ENCODE measurements around the gene BBS7.

Gene BBS7

GRCh38 chr4:121794505-121795188, 75.6 kb downstream of the BBS7 start:
- no peaks in the 10 kb centered on the region for H3K36me3 ChIP-seq (ENCODE audit: insufficient read depth, low read length)
- TF ChIP-seq CTCF (conservative IDR thresholded peaks at IDR 0.05; ENCODE audit: low read length) (no peak), EZH2phosphoT487 (IDR thresholded peaks at IDR 0.05; ENCODE audit: borderline replicate concordance) (no peak)
- H3K9ac ChIP-seq (ENCODE audit: low read depth, low read length, poor library complexity, severe bottlenecking) = no peak overlapping the region
- H3K9me2 ChIP-seq (replicated peaks; ENCODE audit: low read depth, low read length) = no peaks in the 10 kb centered on the region
- H3K4me1 ChIP-seq (ENCODE audit: insufficient read depth, low read length, poor library complexity, severe bottlenecking) = no peaks in the 10 kb centered on the region
- H3K4me2 ChIP-seq (ENCODE audit: low read depth, low read length, poor library complexity, severe bottlenecking) = no peak overlapping the region
- no peaks in the 10 kb centered on the region for H4K20me1 ChIP-seq (ENCODE audit: insufficient read depth, low read length, poor library complexity, severe bottlenecking)
- H3K79me2 ChIP-seq (ENCODE audit: insufficient read depth, low read length) = no peaks in the 10 kb centered on the region
- H2AFZ ChIP-seq (ENCODE audit: low read length) = no peak overlapping the region
- H3K27me3 ChIP-seq (ENCODE audit: insufficient read depth, low read length, poor library complexity, severe bottlenecking) = peaks cover 11% of the 10 kb centered on the region
- no peak overlapping the region for H3K4me3 ChIP-seq (ENCODE audit: low read length, poor library complexity, severe bottlenecking)
- H3K9me3 ChIP-seq (ENCODE audit: insufficient read depth, low read depth, low read length) = no peaks in the 10 kb centered on the region
- no peaks in the 10 kb centered on the region for H3F3A ChIP-seq (ENCODE audit: low read depth)

GRCh38 chr4:121792966-121793365, 77.3 kb downstream of the BBS7 start:
- Histone ChIP-seq H3K9me3 (ENCODE audit: insufficient read depth, low read depth, low read length) (no peaks in the 10 kb centered on the region), H3K4me2 (ENCODE audit: low read depth, low read length, poor library complexity, severe bottlenecking) (no peak overlapping the region), H3K4me3 (ENCODE audit: low read length, poor library complexity, severe bottlenecking) (no peak overlapping the region), H3K79me2 (ENCODE audit: insufficient read depth, low read length) (no peaks in the 10 kb centered on the region), H2AFZ (ENCODE audit: low read length) (no peak overlapping the region), H3F3A (ENCODE audit: low read depth) (no peaks in the 10 kb centered on the region), H3K9me2 (replicated peaks; ENCODE audit: low read depth, low read length) (no peaks in the 10 kb centered on the region), H3K9ac (ENCODE audit: low read depth, low read length, poor library complexity, severe bottlenecking) (no peak overlapping the region), H3K4me1 (ENCODE audit: insufficient read depth, low read length, poor library complexity, severe bottlenecking) (no peaks in the 10 kb centered on the region), H4K20me1 (ENCODE audit: insufficient read depth, low read length, poor library complexity, severe bottlenecking) (no peaks in the 10 kb centered on the region), H3K27me3 (ENCODE audit: insufficient read depth, low read length, poor library complexity, severe bottlenecking) (peaks cover 11% of the 10 kb centered on the region), H3K36me3 (ENCODE audit: insufficient read depth, low read length) (no peaks in the 10 kb centered on the region)
- TF ChIP-seq EZH2phosphoT487 (IDR thresholded peaks at IDR 0.05; ENCODE audit: borderline replicate concordance) (no peak), CTCF (conservative IDR thresholded peaks at IDR 0.05; ENCODE audit: low read length) (no peak)

DNA sequence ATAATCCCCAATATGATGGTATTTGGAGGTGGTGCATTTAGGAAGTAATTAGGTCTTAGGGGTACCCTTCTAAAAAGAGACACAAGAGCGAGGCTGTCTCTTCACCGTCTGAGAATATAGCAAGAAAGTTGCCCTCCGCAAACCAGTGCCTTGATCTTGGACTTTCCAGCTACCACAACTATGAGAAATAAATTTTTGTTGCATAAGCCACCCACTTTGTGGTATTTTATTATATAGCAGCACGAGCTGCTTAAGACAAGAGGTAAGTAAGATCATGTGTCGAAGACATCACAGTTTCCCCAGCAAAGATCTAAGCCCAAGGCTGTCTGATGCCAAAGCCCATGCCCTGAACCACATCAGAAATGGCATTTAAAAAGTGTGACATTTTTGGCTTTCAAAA, 78.8 kb downstream of the BBS7 start:
- no peaks in the 10 kb centered on the region for H3K36me3 ChIP-seq (ENCODE audit: insufficient read depth, low read length)
- H3K4me1 ChIP-seq (ENCODE audit: insufficient read depth, low read length, poor library complexity, severe bottlenecking) = no peaks in the 10 kb centered on the region
- H3K9ac ChIP-seq (ENCODE audit: low read depth, low read length, poor library complexity, severe bottlenecking) = no peak overlapping the region
- no peaks in the 10 kb centered on the region for H3K9me3 ChIP-seq (ENCODE audit: insufficient read depth, low read depth, low read length)
- H3K79me2 ChIP-seq (ENCODE audit: insufficient read depth, low read length) = no peaks in the 10 kb centered on the region
- no peak overlapping the region for H3K4me3 ChIP-seq (ENCODE audit: low read length, poor library complexity, severe bottlenecking)
- no peaks in the 10 kb centered on the region for H3F3A ChIP-seq (ENCODE audit: low read depth)
- no peaks in the 10 kb centered on the region for H4K20me1 ChIP-seq (ENCODE audit: insufficient read depth, low read length, poor library complexity, severe bottlenecking)
- H3K9me2 ChIP-seq (replicated peaks; ENCODE audit: low read depth, low read length) = no peaks in the 10 kb centered on the region
- no peak overlapping the region for H3K4me2 ChIP-seq (ENCODE audit: low read depth, low read length, poor library complexity, severe bottlenecking)
- H3K27me3 ChIP-seq (ENCODE audit: insufficient read depth, low read length, poor library complexity, severe bottlenecking) = peaks cover 9% of the 10 kb centered on the region
- no peak overlapping the region for H2AFZ ChIP-seq (ENCODE audit: low read length)
- TF ChIP-seq CTCF (conservative IDR thresholded peaks at IDR 0.05; ENCODE audit: low read length) (no peak), EZH2phosphoT487 (IDR thresholded peaks at IDR 0.05; ENCODE audit: borderline replicate concordance) (no peak)

Data from Loucy (cell line).